Measurements from ENCODE around the gene APOBEC2.

APOBEC2 gene

DNA sequence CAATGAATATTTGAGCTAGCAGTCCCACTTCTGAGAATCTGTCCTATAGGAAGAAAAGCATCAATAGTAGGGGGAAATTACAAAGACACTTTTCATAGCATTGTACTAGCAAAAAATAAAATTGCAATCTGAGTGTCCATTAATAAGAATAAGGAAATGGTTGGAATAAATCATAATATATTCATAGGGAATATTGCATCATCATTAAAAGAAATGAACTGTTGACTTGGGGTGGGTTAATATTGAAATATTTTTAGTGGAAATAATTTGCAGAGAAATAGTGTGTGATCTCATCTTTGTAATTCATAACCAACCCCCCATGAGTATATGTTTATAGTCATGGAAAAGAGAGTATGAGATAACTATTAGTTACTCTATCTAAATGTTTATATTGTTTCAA lies 32.2 kb downstream of the APOBEC2 start:
- DNase-seq (ENCODE audit: low read depth in 2 of 2) = no peak

DNA sequence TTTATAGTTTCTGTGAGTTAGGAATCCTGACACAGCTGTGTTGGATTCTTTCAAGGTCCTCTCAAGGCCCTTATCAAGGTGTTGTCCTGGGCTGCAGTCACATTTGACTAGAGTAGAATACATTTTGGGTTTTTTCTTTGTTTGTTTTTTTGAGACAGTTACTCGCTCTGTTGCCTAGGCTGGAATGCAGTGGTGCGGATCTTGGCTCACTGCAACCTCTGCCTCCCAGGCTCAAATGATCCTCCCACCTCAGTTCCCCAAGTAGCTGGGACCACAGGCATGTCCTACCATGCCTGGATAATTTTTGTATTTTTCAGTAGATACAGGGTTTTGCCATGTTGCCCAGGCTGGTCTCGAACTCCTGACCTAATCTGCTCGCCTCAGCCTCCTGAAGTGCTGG lies 35.4 kb downstream of the APOBEC2 start:
- no peak for DNase-seq (ENCODE audit: low read depth in 2 of 2)

DNA sequence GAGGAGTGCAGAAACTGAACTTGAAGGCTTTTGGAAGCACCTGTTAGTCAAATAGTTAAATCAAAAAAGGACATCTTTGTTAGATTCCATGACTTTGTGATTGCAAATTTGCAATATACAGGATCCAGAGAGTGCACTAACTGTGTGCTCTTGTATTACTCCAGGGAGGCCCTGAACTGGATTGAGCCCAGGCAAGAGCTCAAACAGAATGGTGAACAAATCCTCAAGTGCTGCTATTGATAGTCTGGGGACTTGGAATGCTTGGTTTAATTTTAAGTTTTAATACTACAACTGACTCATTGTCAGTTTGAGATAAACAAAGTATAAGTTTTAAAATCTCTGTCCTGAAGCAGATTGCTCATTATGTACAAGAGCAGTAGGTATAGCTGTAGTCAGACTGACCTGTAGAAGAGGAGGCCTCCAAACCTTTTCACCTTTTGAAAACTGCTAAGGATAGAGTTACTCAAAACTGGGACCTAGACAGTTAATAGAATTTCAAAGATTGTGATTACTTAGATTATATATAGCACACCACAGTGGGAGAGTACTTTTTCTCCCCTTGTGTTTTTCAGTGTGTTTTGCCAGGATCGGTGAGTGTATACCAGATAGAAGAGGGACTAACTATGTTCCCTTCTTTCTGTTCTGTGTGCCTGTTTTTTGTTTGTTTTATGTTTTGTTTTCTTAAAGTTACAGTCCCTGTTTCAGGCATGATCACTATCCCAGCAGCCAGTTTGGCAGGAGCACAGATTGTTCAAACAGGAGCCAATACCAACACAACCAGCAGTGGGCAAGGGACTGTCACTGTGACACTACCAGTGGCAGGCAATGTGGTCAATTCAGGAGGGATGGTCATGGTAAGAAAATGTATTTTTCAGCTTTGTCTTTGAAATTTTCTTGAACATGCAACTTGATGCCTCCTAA lies 38.1 kb downstream of the APOBEC2 start:
- DNase-seq (ENCODE audit: low read depth in 2 of 2) = no peak

DNA sequence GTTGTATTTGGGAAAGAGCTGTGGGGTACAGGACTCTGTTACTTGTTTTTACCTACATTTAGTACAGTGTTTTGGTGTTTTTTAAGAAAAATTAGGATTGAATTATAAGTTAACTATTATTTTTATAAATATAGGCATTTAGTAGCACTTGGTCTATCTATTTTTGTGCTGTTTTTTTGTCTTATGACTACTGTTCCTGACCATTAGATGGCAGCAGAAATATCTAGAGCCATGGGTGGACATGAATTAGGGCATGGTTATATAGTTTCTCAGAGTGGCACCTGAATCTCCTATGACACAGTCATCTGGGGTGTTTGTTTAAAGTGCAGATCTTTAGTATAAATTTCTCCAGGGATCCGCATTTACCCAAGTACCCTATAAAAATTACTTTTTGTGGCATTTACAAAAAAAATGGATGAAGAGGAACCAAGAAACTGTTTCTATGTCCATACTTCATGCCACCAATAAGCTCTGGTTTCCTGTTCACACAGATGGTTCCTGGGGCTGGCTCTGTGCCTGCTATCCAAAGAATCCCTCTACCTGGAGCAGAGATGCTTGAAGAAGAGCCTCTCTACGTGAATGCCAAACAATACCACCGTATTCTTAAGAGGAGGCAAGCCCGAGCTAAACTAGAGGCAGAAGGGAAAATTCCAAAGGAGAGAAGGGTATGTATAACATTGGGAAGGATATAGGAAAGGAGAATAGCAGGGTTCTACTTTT lies 39.6 kb downstream of the APOBEC2 start:
- DNase-seq (ENCODE audit: low read depth in 2 of 2) = no peak

DNA sequence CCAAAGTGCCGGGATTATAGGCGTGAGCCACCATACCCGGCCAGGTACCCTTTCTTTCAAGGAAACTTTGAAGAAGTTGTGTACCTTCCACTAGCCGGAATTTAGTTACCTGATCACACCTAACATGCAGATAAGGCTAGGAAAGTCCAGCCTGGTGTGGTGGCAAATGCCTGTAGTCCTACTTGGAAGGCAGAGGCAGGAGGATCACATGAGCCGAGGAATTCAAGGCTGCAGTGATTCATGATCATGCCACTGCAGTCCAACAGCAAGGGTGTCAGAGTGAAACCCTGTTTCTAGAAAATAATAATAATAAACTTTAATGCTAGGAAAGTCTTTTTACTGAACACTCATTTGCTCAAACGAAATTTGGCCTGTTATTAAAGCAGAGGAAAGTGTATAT lies 40.7 kb downstream of the APOBEC2 start:
- DNase-seq (ENCODE audit: low read depth in 2 of 2) = no peak

- DNase-seq (ENCODE audit: low read depth in 2 of 2) = no peak
Observed at GRCh38 chr6:41097467-41098090, 44.6 kb downstream of the APOBEC2 start.

- no peak for DNase-seq (ENCODE audit: low read depth in 2 of 2)
Observed at GRCh38 chr6:41098366-41098765, 45.4 kb downstream of the APOBEC2 start.

DNA sequence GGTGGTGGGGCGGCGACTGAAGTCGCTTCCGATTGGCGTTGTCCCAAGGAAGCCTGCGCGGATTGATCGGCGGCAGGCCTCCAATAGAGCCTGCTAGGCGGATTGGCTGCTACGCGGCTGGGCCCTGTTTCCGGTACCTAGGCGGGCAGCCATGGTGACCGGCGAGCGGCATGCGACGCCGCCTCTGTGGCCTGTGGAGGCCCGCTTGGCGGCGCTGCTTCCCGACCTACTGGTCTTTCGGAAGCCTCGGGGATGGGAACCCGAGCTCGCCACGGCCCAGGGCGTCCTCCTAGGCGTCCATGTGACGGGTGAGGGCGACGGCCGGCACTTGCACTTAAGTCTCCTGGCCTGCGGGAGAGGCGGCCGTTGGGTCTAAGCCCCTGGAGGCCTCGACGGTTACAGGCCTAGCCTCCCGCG lies 47.9 kb downstream of the APOBEC2 start:
- no peak for DNase-seq (ENCODE audit: low read depth in 2 of 2)

DNA sequence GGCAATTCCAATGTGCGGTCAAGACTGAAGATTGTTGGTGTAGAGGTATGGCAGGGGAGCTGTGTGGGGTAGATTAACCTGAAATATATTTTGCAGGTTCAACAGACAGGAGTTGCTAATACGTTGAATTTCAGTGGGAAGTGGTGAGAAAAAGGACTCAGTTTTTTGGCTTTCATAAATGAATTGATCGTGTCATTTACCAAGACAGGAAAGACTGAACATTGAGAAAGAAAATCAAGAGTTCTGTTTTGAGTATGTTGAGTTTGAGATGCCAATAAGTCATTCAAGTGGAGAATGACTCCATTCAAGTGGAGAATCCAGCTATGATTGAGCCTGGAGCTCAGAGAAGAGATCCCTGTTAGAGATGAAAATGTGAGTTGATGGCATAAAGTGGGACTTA lies 50.8 kb downstream of the APOBEC2 start:
- DNase-seq (ENCODE audit: low read depth in 2 of 2) = no peak

DNA sequence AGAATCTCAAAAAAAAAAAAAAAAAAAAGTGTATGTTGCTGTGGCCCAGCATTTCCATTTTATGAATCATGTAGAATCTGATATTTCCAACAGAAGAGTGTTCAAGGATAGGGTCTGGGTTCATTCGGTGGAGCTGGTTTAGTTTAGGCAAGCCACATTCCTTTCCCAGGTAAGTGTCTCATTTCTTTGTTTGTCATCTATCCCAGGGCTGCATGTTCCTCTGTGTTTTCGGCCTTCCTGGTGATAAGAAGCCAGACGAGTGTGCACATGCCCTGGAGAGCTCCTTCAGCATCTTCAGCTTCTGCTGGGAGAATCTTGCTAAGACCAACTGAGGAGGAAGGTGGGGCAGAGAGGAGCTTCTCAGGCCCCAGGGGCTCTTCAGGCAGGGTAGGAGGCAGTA lies 58.0 kb downstream of the APOBEC2 start:
- DNase-seq (ENCODE audit: low read depth in 2 of 2) = no peak

Measured in activated CD8-positive, alpha-beta memory T cell treated with anti-CD3 and anti-CD28 coated beads for 4 hours (primary cell).